NK-92 treated with Interleukin-12 subunit alpha and Interleukin-12 subunit beta, amount 100 ng/mL, for 24 hours (cell line): ENCODE results near the gene TNFRSF8.
"Not testable (repeated sequence)": the region's sequence is repeated elsewhere in the genome, so short reads cannot be mapped to it uniquely, and the experiment has no call there.

ENCODE experiments used
- DNase-seq: peaks from one replicate; lab custom pipeline; 2025; lab: John Stamatoyannopoulos, UW

TNFRSF8 gene

DNA sequence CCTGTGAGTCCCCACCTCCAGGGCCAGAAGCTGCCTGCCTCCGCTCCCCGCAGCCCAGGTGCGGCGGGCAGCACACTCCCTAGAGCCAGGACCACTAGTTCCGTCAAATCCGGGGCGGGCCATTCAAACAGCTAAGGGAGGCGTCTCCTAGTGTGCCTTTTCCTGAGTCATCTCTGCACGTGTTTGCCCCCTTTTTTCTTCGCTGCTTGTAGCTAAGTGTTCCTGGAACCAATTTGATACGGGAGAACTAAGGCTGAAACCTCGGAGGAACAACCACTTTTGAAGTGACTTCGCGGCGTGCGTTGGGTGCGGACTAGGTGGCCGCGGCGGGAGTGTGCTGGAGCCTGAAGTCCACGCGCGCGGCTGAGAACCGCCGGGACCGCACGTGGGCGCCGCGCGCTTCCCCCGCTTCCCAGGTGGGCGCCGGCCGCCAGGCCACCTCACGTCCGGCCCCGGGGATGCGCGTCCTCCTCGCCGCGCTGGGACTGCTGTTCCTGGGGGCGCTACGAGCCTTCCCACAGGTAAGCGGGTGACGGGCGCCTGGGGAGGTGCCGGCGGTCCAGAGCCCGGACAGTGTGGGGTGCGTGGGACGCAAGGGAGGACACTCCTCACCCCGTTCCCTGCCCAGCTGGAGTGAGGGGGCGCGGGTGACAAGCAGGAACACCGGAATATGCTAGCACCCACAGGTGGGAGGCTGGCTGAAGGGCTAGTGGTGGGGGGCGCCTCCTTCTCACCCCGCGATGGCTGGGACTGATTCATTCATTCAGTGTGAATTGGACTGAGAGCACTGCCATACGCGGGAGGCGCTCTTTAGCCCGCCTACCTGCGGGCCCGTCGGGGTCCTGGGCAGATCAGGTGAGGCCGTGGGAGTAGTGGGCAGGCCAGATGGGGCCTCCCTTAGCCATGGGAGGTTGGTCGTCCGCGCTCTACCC is at the start of gene TNFRSF8:
TNFRSF8 (plus strand) TSS at position 163 of the 932 bp plus-strand sequence; CDS start at position 459, 296 bp downstream.
- DNase-seq = peak; percentile 36

DNA sequence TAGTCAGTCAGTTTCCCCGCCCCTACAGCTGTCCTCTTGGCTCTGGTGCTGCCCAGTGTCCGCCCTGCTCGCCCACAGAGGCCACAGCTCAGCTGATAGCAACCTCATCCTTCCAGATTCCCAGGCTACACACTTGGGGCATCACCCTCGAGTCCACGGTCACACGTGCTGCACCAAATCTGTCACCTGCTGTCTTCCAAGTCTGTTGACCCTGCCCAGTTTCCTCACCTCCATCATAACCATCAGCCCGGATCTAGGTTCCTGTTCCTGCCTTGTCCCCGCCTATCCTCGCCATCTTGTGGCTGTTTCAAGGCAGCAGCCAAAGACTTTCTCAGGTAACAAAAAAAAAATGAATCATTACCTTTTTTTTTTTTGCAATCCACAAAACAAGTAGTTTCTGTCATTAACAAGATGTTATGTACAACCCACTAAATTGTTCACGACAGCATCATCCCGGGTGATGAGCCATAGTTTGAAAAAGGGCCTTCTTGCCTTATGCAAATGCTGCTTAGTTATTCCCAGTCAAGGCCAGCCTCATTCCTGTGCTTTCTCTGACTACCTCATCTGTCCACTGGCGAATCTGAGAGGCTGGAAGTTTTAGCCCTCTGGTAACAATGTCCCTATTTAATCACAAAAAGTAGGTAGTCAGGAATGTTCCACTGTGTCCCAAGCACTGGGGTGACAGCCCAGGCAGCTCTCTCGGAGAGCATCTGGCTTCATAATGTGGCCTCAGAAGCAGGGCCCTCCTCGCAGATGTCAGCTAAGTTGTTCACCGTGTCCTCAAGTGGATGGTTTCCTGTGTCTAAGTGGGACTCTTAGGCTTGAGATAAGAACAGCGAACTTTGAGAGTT is 48.7 kb upstream of the TNFRSF8 start:
- DNase-seq = no peak

DNA sequence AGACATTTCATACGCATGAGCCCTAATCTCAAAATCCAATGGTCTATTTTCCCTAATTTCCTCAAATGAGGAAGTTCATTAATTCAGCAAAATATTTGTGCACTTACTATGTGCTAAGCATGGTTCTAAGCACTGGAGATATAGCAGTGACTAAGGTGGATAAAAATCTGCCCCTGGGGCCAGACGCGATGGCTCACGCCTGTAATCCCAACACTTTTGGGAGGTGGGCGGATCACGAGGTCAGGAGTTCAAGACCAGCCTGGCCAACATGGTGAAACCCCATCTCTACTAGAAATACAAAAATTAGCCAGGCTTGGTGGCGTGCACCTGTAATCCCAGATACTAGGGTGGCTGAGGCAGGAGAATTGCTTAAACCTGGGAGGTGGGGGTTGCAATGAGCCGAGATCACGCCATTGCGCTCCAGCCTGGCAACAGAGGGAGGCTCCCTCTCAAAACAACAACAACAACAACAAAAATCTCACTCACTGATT is 48.1 kb upstream of the TNFRSF8 start:
- no peak for DNase-seq

DNA sequence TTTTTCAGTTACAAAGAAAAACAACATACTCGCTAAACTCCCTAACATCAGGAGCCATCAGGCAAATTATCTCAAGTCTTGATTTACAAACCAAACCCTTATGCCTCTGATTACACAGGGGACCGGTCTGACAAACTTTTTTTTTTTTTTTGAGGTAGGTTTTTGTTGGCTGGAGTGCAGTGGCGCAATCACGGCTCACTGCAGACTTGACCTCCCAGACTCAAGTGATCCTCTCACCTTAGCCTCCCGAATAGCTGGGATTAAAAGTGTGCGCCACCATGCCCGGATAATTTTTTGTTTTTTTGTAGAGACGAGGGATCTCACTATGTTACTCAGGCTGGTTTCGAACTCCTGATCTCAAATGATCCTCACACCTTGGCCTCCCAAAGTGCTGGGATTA is 47.6 kb upstream of the TNFRSF8 start:
- no peak for DNase-seq

DNA sequence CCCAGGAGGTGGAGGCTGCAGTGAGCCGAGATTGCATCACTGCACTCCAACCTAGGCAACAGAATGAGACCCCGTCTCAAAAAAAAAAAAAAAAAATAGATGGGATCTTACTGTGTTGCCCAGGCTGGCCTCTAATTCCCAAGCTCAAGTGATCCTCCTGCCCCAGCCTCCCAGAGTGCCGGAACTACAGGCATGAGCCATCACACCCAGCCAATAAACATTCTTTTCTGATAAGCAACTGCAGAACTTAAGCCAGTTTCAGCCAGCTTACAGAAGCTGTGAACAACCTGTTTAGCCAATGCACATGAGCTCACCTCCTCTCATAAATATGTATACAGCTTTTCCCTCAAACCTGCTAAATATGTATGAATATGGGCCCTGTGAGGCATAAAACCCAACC is 46.9 kb upstream of the TNFRSF8 start:
- no peak for DNase-seq

DNA sequence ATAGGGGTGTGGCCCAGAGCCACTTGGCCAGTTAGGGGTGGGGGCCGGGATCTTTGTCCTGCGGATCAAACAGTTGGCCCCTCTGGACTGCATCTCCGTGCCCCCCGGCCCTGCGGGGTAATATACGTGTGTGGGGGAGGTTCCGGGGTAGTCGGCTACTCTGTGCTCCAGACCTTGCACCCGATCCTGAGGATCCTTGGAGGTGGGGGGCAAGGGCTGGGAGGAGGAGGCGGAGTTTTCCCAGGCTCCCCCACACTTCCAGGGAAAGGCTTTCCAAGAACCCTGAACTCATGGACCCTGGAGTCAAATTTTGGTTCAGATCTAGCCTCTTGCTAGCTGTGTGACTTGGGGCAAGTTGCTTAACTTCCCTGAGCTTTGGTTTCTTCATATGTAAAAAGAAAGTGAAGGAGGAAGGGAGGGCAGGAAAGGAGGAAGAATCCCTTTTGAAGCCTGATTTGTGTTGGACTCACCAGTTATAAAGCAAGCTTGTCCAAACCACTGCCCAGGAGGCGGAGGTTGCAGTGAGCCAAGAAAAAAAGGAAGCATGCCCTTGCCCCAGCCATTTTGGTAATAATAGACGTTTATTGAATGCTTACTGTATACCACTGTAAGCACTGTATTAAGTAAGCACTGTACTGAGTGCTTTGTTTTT is 43.1 kb upstream of the TNFRSF8 start:
- no peak for DNase-seq

DNA sequence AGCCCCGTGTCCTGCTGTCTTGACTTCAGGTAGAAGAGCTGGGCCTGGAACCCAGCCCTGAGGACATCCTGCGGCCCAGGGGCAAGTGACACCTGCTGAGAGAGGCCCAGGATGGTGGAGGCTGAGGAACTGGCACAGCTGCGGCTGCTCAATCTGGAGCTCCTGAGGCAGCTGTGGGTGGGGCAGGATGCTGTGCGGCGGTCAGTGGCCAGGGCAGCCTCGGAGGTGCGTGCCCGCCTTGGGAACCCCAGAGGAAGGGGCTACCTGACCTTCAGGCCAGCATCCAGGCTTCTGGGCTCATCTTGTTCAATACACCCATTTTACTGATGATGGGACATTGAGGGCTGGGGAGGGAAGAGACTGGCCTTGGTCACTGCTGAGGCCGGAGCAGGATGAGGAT is 41.5 kb upstream of the TNFRSF8 start:
- no peak for DNase-seq

DNA sequence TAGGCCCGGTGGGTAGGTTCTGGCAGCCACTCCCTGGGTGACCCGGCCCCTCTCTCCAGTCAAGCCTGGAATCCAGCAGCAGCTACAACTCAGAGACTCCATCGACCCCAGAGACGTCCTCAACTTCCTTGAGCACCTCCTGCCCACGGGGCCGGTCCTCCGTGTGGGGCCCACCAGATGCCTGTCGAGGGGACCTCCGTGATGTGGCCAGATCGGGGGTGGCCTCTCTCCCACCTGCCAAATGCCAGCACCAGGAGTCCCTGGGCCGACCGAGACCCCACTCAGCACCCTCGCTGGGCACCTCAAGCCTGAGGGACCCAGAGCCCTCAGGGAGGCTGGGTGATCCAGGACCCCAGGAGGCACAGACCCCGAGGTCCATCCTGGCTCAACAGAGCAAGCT is 41.1 kb upstream of the TNFRSF8 start:
- DNase-seq = no peak

DNA sequence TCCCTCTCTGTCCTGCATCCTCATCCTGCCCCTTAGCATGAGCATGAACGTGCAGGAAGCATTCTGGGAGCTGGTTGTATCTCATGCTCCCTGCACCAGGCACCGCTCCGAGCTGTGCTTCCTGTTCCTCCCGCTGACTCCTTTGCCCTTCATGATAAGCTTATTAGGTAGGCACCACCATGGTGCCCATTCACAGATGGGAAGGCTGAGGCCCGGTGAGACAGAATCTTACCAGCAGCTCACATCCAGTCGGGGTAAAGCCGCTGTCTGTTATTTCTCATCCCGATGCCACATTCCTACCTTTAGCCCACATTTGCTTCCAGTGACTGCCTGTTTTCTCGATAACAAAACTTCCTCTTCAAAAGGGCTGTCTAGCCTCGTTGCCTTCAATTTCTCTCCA is 36.5 kb upstream of the TNFRSF8 start:
- DNase-seq = no peak

DNA sequence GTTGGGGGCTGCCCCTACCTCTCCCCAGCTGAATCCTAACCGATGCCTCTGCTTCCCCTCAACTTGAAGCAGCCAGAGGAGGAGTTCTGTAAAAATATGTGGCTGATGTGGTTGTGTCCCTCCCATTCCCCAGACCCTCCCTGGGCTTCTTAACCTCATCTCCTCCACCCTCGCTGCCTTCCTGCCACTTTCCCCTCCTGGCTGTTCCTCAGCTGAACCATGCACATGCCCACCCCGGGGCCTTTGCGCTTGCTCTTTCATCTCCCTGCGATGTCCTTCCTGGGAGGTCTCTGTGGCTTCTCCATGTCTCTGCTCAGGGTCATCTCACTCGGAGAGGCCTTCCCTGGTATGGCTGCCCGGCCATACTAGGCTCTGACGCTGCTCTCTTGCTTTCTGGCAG is 34.9 kb upstream of the TNFRSF8 start:
- DNase-seq = no peak

DNA sequence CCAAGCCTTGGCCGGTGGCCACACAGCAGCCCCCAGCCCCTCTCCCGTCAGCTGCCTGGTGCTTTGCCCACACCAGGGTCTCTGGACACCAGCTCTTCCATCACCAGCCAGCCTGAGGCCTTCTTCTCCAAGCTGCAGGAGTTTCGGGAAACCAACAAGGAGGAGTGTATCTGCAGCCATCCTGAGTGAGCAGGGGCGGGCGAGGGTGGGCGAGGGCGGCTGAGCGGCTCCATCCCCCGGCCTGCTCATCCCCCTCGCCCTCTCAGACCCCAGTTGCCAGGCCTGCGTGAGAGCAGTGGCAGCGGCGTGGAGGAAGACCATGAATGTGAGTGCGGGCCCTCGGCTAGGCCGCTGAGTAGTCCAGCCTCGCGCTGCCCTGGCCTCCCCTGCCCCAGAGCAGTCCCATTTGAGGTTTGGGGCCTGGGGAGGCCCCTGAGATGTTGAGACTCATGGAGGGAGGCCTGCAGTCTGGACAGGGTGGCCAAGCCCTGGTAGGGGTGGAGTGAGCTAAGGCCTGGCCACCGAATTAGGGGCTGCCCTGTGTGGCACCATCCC is 34.1 kb upstream of the TNFRSF8 start:
- DNase-seq = no peak

DNA sequence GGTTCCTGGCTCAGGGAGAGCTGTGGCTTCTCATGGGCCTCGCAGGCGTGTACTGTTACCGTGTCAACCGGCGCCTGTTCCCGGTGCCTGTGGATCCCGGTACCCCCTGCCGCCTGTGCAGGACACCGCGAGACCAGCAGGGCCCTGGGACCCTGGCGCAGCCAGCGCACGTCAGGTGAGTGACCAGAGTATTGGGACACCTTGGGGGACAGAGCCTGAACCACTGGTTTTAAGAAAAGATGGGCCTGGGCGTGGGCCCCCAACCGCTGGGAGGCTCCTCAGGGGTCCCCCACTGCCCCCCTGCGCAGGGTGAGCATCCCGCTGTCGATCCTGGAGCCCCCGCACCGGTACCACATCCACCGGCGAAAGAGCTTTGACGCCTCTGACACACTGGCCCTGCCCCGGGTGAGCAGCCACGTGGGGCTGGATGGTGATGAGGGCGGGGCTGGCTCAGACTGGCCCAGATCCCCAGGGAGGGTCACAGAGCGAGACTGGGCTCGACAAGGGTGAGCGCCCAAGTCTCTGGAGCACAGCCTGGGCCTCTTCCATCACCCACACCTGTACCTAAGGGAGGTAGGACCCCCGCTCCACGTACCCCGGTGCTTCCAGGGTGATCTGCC is 33.3 kb upstream of the TNFRSF8 start:
- DNase-seq = no peak

DNA sequence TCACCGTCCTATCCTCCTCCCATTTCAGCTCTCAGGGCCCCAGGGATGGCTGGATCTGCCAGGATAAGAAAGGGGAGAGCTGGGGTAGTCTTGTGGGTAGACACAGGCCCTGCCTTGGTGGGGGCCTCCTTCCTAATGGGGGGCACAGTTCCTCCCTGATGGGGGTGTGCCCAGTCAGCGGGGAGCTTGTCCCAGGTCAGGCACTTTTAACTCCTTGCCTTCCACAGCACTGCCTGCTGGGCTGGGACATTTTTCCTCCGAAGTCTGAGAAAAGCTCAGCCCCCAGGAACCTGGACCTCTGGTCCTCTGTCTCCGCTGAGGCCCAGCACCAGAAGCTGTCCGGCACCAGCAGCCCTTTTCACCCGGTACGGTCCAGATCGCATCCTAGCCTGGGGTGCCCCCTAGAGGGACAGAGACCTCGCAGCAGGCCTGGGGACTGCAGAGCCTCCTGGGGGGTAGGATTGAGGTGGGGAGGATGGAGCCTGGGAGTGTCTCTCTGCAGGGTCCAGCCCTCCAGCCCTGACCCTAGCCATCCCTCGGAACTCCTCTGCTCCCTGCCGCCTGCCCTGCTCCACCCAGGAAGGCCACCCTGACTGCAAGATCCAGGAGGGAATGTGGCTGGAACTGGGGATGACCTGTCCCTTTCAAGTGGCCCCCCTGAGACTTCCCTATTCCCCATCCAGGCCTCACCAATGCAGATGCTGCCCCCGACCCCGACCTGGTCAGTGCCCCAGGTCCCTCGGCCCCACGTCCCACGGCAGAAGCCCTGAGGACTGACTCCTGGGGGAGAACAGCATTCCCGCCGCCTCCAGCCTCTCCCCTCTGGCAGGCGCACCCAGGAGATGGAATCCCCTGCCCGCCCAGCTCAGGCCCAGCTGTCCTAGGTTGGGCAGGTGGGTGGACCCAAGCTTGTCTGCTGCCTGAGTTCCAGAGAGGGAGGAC is 31.8 kb upstream of the TNFRSF8 start:
- no peak for DNase-seq

DNA sequence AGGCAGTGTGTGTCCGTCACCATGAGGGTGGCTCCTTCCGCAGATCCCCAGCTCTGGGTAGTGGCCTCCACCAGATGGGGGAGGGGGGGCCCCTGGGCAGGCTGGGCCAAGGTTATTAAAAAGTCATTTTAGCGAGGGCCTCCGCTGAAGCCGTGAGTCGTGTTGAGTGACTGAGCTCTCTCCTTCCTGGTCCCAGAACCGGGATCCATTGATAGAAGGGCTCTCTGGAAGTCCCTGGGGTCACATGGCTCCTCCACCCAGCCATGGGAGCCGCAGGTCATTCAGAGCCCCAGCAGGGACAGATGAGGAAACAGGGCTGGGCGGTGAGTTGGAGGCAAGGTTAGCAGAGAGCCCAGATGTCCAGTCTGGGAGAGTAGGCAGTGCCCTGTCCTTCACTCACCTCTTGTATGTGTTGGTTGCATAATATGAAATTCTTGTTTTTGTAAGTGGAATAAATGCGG is 30.9 kb upstream of the TNFRSF8 start:
- DNase-seq = no peak

DNA sequence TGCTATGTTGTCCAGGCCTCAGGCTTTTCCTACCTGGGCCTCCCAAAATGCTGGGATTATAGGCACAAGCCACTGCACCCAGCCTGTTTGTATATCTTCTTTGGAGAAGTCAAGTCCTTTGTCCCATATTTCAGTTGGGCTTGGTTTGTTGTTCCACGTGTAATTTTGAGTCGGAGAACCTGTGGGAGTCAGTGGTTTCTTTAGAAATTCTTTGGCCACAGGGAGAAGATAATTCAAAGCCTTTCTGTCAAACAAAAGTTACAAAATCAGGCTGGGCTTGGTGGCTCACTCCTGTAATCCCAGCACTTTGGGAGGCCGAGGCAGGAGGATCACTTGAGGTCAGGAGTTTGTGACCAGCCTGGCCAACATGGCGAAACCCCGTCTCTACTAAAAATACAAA is 29.7 kb upstream of the TNFRSF8 start:
- not testable (repeated sequence) for DNase-seq

DNA sequence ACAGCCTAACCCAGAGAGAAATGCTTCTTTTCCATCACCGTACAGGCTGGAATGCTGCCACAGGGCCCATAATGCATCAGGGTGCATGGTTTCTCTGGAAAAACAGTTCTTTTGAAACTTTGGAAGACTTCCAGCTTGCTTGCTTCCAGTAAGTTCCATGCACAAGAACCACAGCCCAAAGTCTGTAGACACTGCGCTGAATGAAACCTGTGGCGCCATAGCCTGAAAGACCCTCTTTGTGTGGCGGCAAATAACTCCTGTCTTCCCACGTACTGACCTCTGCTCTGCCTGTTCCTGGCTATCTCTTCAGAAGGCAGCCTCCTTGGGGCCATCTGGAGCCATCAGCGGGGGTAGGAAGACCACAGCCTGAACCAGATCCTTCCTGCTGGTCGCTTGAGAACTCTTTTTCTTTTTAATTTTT is 28.7 kb upstream of the TNFRSF8 start:
- no peak for DNase-seq

DNA sequence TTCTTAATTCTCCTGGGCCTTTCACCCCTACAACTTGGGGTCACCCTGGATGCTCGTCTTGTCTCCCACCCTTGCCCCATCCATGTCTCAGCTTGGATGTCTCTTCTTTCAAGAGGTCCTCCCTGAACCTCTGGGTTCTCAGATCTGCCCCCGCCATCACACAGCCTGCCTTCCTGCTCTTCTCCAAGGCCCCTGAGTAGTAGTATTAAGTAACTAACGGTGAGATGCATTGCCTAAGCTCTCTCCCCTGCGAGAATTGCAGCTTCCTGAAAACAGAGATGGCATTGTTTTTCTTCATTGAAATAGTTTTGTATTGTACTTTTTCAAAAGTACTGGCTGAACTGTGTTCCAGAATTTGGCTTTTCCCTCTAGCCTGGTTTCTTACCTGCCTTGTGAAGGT is 27.8 kb upstream of the TNFRSF8 start:
- DNase-seq = no peak

DNA sequence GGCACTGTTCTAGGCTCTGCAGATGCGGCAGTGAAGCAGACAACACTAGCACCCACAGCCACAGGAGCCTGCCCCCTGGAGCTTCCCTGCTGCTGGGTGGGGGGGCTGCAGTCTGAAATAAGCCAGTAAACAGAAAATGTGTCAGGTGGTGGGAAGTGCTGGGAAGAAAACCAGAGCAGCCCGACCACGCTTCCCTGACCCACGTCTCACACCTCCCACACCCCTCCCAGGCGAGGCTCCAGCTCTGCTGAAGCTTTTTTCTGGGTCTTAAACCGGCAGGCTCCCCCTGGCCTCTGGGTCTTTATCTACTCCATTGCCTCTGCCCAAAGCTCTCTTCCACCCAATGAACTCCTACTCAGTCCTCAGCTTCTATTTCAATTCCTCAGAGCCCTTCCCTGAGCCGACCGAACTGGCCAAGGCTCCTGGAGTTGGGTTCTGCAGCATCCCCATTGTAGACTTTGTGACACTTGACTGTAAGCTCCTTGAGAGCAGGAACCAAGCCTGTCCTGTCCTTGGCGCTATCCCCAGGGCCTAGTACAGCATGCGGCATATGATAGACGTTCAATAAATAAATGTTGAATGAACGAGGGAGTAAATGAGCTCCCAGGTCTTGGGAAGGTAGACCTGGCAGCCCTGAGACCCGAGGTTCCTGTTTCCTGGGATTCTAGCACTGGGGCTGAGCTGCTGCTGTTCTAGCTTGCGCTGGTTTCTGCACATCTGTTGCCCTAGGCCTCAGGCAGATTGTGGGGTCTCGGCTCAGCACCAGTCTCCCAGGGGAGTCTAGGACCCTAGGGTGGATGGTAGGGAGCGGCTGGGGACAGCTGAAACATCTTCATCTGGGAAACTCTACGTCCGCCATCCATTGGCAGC is 25.4 kb upstream of the TNFRSF8 start:
- DNase-seq = no peak
